Progenitor cell of endocrine pancreas (in vitro differentiated cells): ENCODE results near the gene TANC2. TPM values are rescaled to one million over a fixed set of nuclear protein-coding genes. Genes with fewer than 3 reads are reported as not detected.
"Not testable (repeated sequence)": the region's sequence is repeated elsewhere in the genome, so short reads cannot be mapped to it uniquely, and the experiment has no call there.

Source experiments
- DNase-seq: peaks from one replicate; pipeline ENCODE4 v3.0.0; 2021; ENCODE audit warnings: low spot score; ENCODE audit not compliant: unreplicated experiment
- H3K27ac Mint-ChIP-seq: 2 replicates; pipeline ENCODE4 v1.8.0; 2021; ENCODE audit warnings: mild to moderate bottlenecking, moderate library complexity, mixed read lengths
- H3K27me3 Mint-ChIP-seq: 2 replicates; pipeline ENCODE4 v1.8.0; 2021; ENCODE audit warnings: mixed read lengths
- H3K36me3 Mint-ChIP-seq: 2 replicates; pipeline ENCODE4 v1.8.0; 2022; ENCODE audit warnings: mixed read lengths; ENCODE audit not compliant: insufficient read depth
- H3K4me1 Mint-ChIP-seq: 2 replicates; pipeline ENCODE4 v1.8.0; 2021; ENCODE audit warnings: low read depth, mixed read lengths
- H3K4me3 Mint-ChIP-seq: 2 replicates; pipeline ENCODE4 v1.8.0; 2021; ENCODE audit warnings: low read depth, mild to moderate bottlenecking, moderate library complexity, mixed read lengths
- H3K9me3 Mint-ChIP-seq: 2 replicates; pipeline ENCODE4 v1.8.0; 2021; ENCODE audit warnings: low read depth, mixed read lengths
- total RNA-seq: library from RNA; stranded (reverse); gene quantifications from 2 replicates; pipeline ENCODE4 v1.2.1, GENCODE V29; 2021
- TF ChIP-seq, protein P1 (sequence below): fragments of 200-600 bp; sonication (generic); IDR thresholded peaks from one replicate; pipeline ENCODE4 v1.5.0; 2021; ENCODE audit warnings: antibody characterized with exemption, mild to moderate bottlenecking; ENCODE audit not compliant: unreplicated experiment

Gene TANC2
- total RNA-seq, 1 donor from 2014 or later: 18.0 TPM

DNA sequence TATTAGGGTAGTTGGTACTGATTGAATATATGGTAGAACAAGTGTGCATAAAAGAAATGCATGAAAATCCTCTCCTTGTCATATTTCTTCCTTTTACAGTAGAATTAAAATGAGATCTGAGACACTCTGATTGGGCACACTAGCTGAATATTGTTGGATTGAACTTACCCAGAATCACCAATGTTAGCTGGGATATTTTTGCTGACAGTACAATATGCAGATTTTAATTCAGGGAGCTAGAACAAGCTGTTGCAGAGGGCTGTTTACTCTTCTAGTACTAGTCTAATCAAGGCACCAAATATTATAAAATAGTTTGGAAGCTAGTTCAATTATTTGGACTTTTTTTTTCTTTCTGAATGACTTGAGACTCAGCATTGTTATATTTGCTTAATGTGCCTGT is 4.6 kb downstream of the TANC2 start:
- Mint-ChIP-seq H3K27me3 (peaks cover 18% of the 10 kb centered on the region), H3K27ac (no peak overlapping the region), H3K4me3 (no peak overlapping the region), H3K4me1 (peaks cover 13% of the 10 kb centered on the region), H3K36me3 (no peaks in the 10 kb centered on the region), H3K9me3 (peaks cover 4% of the 10 kb centered on the region)
- DNase-seq: no peak
- TF ChIP-seq, protein P1, sequence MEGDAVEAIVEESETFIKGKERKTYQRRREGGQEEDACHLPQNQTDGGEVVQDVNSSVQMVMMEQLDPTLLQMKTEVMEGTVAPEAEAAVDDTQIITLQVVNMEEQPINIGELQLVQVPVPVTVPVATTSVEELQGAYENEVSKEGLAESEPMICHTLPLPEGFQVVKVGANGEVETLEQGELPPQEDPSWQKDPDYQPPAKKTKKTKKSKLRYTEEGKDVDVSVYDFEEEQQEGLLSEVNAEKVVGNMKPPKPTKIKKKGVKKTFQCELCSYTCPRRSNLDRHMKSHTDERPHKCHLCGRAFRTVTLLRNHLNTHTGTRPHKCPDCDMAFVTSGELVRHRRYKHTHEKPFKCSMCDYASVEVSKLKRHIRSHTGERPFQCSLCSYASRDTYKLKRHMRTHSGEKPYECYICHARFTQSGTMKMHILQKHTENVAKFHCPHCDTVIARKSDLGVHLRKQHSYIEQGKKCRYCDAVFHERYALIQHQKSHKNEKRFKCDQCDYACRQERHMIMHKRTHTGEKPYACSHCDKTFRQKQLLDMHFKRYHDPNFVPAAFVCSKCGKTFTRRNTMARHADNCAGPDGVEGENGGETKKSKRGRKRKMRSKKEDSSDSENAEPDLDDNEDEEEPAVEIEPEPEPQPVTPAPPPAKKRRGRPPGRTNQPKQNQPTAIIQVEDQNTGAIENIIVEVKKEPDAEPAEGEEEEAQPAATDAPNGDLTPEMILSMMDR: no peak

DNA sequence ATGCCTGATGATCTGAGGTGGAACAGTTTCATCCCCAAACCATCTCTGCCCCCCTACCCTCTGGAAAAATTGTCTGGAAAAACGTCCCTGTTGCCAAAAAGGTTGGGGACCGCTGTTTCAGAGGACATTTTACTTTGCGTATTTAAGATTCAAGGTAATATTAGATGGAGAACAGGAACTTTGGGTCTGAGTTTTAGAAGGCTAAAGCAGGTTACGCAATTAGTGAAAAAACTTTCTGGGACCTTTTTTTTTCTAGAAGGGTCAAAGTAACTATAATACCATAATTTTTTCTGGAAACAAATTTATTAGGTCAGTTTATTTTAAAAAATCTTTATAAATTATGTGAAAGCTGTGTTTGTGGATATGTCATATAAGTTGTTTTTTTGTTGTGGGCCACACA is 5.8 kb downstream of the TANC2 start:
- Mint-ChIP-seq H3K27ac (no peak overlapping the region), H3K36me3 (no peaks in the 10 kb centered on the region), H3K4me3 (no peak overlapping the region), H3K9me3 (peaks cover 4% of the 10 kb centered on the region), H3K27me3 (peaks cover 15% of the 10 kb centered on the region), H3K4me1 (peaks cover 11% of the 10 kb centered on the region)
- TF ChIP-seq, protein P1: no peak
- no peak for DNase-seq

DNA sequence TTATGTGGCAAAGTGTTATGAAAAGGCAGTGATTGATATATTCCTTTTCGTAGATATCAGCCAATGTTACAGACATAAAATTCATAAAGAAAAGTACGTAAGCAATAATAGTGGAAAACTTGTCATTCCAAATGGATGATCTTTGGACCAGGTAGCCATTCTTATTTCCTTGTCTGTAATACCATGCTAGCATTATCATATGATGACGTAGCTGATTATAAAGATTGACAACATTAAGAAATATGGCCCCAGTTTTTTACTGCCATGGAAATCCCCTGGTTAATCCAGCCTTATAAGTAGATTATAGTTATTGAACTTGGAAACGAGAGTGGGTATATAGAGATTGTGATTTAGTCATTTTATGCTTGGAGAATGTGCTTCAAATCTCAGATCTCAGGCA is 8.8 kb downstream of the TANC2 start:
- H3K4me3 Mint-ChIP-seq: no peak overlapping the region
- no peak for DNase-seq
- H3K36me3 Mint-ChIP-seq: no peaks in the 10 kb centered on the region
- TF ChIP-seq, protein P1: no peak
- no peaks in the 10 kb centered on the region for H3K4me1 Mint-ChIP-seq
- H3K27ac Mint-ChIP-seq: no peak overlapping the region
- no peaks in the 10 kb centered on the region for H3K27me3 Mint-ChIP-seq
- peaks cover 4% of the 10 kb centered on the region for H3K9me3 Mint-ChIP-seq

DNA sequence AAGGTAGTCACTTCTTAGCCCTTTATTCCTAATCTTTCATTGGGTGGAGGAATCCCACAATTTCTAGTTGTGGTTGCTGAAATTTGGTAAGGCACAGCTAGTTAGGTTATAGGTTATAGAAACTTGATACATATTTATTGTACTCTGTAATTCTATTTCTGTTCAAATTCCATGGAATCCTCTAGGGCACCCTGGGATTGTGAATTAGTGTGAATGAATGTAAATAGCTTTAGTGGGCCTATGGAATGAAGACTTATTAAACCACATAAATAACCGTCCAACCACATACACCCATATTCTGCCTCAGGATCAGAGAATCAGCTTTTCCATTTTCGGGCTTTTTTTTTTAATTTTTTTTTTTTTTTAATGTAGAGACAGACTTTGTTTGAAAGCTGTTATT is 9.2 kb downstream of the TANC2 start:
- H3K4me1 Mint-ChIP-seq: no peaks in the 10 kb centered on the region
- no peaks in the 10 kb centered on the region for H3K27me3 Mint-ChIP-seq
- H3K9me3 Mint-ChIP-seq: peaks cover 4% of the 10 kb centered on the region
- H3K4me3 Mint-ChIP-seq: no peak overlapping the region
- H3K36me3 Mint-ChIP-seq: no peaks in the 10 kb centered on the region
- TF ChIP-seq, protein P1: no peak
- no peak overlapping the region for H3K27ac Mint-ChIP-seq
- DNase-seq: no peak

DNA sequence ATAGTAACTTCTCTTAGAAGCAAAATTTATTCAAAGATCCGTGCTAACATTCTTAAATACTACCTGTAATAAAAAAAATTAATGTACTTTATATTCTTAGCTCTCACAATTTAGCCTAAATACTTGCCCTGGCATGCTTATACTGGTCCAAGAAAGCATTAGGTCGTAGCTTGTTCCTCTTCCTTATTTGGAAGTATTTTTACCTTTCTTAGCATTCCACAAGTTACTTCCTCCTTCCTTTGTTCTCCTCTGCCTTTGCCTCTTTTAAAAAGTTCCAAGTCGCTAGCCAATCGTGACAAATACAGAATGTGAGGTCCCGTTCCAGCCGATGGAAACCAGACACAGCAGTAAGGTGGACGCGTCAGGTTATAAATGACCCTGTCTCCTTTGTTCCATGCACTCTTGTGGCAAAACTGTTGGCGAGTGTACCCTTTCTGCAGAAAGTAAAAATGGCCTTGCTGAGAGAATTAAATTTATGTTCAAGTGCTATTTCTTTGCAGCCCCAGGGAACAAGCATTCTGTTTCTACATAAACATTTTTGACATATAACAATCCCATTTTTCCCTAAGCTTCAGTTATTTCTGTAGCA is 10.7 kb downstream of the TANC2 start:
- not testable (repeated sequence) for H3K4me1 Mint-ChIP-seq, H3K9me3 Mint-ChIP-seq, H3K27me3 Mint-ChIP-seq, H3K4me3 Mint-ChIP-seq, DNase-seq, H3K36me3 Mint-ChIP-seq
- peak overlapping the region; percentile 36 for H3K27ac Mint-ChIP-seq

DNA sequence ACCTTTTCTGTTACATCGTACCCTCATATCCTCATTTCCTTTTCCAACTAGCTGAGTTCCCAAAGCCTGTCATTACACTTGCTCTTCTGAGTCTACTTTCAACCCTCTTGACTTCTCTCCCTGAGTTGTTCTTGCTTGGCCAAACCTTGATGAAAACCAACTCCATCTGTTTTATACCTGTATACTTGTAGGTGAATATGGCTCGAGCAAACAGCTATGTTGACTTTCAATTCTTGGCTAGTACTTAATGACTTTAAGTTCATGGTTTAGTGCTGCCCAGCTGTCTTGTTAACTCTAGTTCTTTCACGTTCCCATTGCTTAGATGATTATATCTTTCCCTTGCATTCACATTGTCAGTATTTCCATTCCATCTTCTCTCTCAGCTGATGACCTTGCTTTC is 14.8 kb downstream of the TANC2 start:
- H3K27me3 Mint-ChIP-seq: no peaks in the 10 kb centered on the region
- H3K4me3 Mint-ChIP-seq: no peak overlapping the region
- peaks cover 19% of the 10 kb centered on the region for H3K9me3 Mint-ChIP-seq
- no peak for DNase-seq
- no peak overlapping the region for H3K27ac Mint-ChIP-seq
- H3K36me3 Mint-ChIP-seq: peaks cover 2% of the 10 kb centered on the region
- H3K4me1 Mint-ChIP-seq: no peaks in the 10 kb centered on the region
- TF ChIP-seq, protein P1: no peak
